Neutrophil (primary cell): ENCODE data around the gene JADE3.

Experiments
- H3K27ac ChIP-seq: fragments of 200-600 bp; sonication (generic); 2 replicates; pipeline ENCODE4 v1.5.1; 2016; ENCODE audit warnings: mild to moderate bottlenecking, moderate library complexity
- H3K27me3 ChIP-seq: fragments of 200-600 bp; sonication (generic); 2 replicates; pipeline ENCODE4 v1.6.0; 2016; ENCODE audit warnings: mild to moderate bottlenecking
- H3K36me3 ChIP-seq: fragments of 200-600 bp; sonication (generic); 2 replicates; pipeline ENCODE4 v1.5.1; 2017
- H3K4me1 ChIP-seq, 2 experiments: fragments of 200-600 bp in 1 of 2; sonication (generic) in 1 of 2; 1 replicate in 1 of 2; 2 replicates in 1 of 2; pipeline versions ENCODE4 v1.5.1 to v1.6.1; 2013 to 2016; ENCODE audit warnings: low read depth in 1 of 2, low read length in 1 of 2, mild to moderate bottlenecking in 1 of 2, moderate library complexity in 1 of 2; ENCODE audit not compliant: control insufficient read depth in 1 of 2, insufficient read depth in 1 of 2
- H3K4me3 ChIP-seq, 2 experiments: fragments of 200-600 bp in 1 of 2; sonication (generic) in 1 of 2; 1 replicate in 1 of 2; 2 replicates in 1 of 2; pipeline ENCODE4 v1.5.1; 2013 to 2016; ENCODE audit warnings: low read depth in 1 of 2, low read length in 1 of 2, mild to moderate bottlenecking in 1 of 2, moderate library complexity in 1 of 2
- H3K9me3 ChIP-seq: fragments of 200-600 bp; sonication (generic); 2 replicates; pipeline ENCODE4 v1.5.1; 2016
- CTCF ChIP-seq: fragments of 200-600 bp; sonication (generic); IDR thresholded peaks from 2 replicates; pipeline ENCODE4 v1.5.1; 2016; ENCODE audit warnings: antibody characterized with exemption

JADE3 gene

GRCh38 chrX:46876901-46877300 lies 35.3 kb upstream of the JADE3 start:
- no peaks in the 10 kb centered on the region for H3K4me1 ChIP-seq
- H3K27ac ChIP-seq: no peak overlapping the region
- H3K9me3 ChIP-seq: no peaks in the 10 kb centered on the region
- H3K36me3 ChIP-seq: peaks cover 19% of the 10 kb centered on the region
- H3K27me3 ChIP-seq: no peaks in the 10 kb centered on the region
- no peak overlapping the region for H3K4me3 ChIP-seq
- no peak for TF ChIP-seq CTCF

GRCh38 chrX:46882266-46882665 lies 30.0 kb upstream of the JADE3 start:
- no peaks in the 10 kb centered on the region for H3K9me3 ChIP-seq
- H3K4me3 ChIP-seq: no peak overlapping the region
- peaks cover 25% of the 10 kb centered on the region for H3K36me3 ChIP-seq
- no peak for TF ChIP-seq CTCF
- no peaks in the 10 kb centered on the region for H3K4me1 ChIP-seq
- no peaks in the 10 kb centered on the region for H3K27me3 ChIP-seq
- H3K27ac ChIP-seq: no peak overlapping the region

GRCh38 chrX:46884799-46885198 lies 27.4 kb upstream of the JADE3 start:
- Histone ChIP-seq H3K27me3 (no peaks in the 10 kb centered on the region), H3K4me1 (no peaks in the 10 kb centered on the region), H3K36me3 (peaks cover 39% of the 10 kb centered on the region), H3K4me3 (no peak overlapping the region), H3K9me3 (no peaks in the 10 kb centered on the region), H3K27ac (no peak overlapping the region)
- TF ChIP-seq CTCF: no peak

- H3K27me3 ChIP-seq: no peaks in the 10 kb centered on the region
- H3K36me3 ChIP-seq: no peaks in the 10 kb centered on the region
- H3K9me3 ChIP-seq: no peaks in the 10 kb centered on the region
- no peak overlapping the region for H3K4me3 ChIP-seq
- no peak overlapping the region for H3K27ac ChIP-seq
- TF ChIP-seq CTCF: no peak
- H3K4me1 ChIP-seq: no peaks in the 10 kb centered on the region
These were observed 14.0 kb upstream of the JADE3 start for GRCh38 chrX:46898207-46898606.

- H3K4me3 ChIP-seq: no peak overlapping the region
- no peak for TF ChIP-seq CTCF
- H3K27ac ChIP-seq: no peak overlapping the region
- no peaks in the 10 kb centered on the region for H3K9me3 ChIP-seq
- no peaks in the 10 kb centered on the region for H3K27me3 ChIP-seq
- H3K4me1 ChIP-seq: peaks cover 0 to 4% of the 10 kb centered on the region in 2 experiments
- no peaks in the 10 kb centered on the region for H3K36me3 ChIP-seq
These were observed 8.6 kb upstream of the JADE3 start for GRCh38 chrX:46903458-46904242.
